ENCODE results near the gene SCMH1. TPM values are rescaled to one million over a fixed set of nuclear protein-coding genes. Genes with fewer than 3 reads are reported as not detected.
A peak's percentile ranks its signal among the peaks of the same experiment; 100 is the strongest.

The SCMH1 gene
- total RNA-seq, 1 donor from 2014 or later, result 36.7 TPM

GRCh38 chr1:41110736-41111135 lies 131.4 kb downstream of the SCMH1 start:
- DNase-seq (ENCODE audit: extremely low spot score, unreplicated experiment), result no peak
- Mint-ChIP-seq H3K27me3 (no peaks in the 10 kb centered on the region), H3K36me3 (peaks cover 28% of the 10 kb centered on the region), H3K4me3 (no peak overlapping the region), H3K27ac (peak overlapping the region; percentile 95), H3K9me3 (no peaks in the 10 kb centered on the region), H3K4me1 (ENCODE audit: unreplicated experiment) (peaks cover 10% of the 10 kb centered on the region)
- no peak for TF ChIP-seq CTCF (conservative IDR thresholded peaks at IDR 0.05)

- TF ChIP-seq CTCF (conservative IDR thresholded peaks at IDR 0.05), result no peak
- Mint-ChIP-seq H3K4me3 (peak overlapping the region; percentile 6), H3K36me3 (peaks cover 27% of the 10 kb centered on the region), H3K27me3 (no peaks in the 10 kb centered on the region), H3K4me1 (ENCODE audit: unreplicated experiment) (peaks cover 10% of the 10 kb centered on the region), H3K27ac (peak overlapping the region; percentile 95), H3K9me3 (no peaks in the 10 kb centered on the region)
- DNase-seq (ENCODE audit: extremely low spot score, unreplicated experiment), result no peak
Measured at GRCh38 chr1:41110286-41110685, 131.8 kb downstream of the SCMH1 start.

GRCh38 chr1:41109310-41110197 lies 132.6 kb downstream of the SCMH1 start:
- no peak for DNase-seq (ENCODE audit: extremely low spot score, unreplicated experiment)
- peak overlapping the region; percentile 54 for H3K4me3 Mint-ChIP-seq
- no peak for TF ChIP-seq CTCF (conservative IDR thresholded peaks at IDR 0.05)
- no peaks in the 10 kb centered on the region for H3K27me3 Mint-ChIP-seq
- H3K9me3 Mint-ChIP-seq, result no peaks in the 10 kb centered on the region
- peaks cover 27% of the 10 kb centered on the region for H3K36me3 Mint-ChIP-seq
- peaks cover 10% of the 10 kb centered on the region for H3K4me1 Mint-ChIP-seq (ENCODE audit: unreplicated experiment)
- H3K27ac Mint-ChIP-seq, result peak overlapping the region; percentile 95

GRCh38 chr1:41108696-41109275 lies 133.3 kb downstream of the SCMH1 start:
- H3K27ac Mint-ChIP-seq, result peak overlapping the region; percentile 95
- peaks cover 14% of the 10 kb centered on the region for H3K4me1 Mint-ChIP-seq (ENCODE audit: unreplicated experiment)
- DNase-seq (ENCODE audit: extremely low spot score, unreplicated experiment), result no peak
- H3K36me3 Mint-ChIP-seq, result peaks cover 27% of the 10 kb centered on the region
- H3K4me3 Mint-ChIP-seq, result no peak overlapping the region
- no peaks in the 10 kb centered on the region for H3K9me3 Mint-ChIP-seq
- H3K27me3 Mint-ChIP-seq, result no peaks in the 10 kb centered on the region
- no peak for TF ChIP-seq CTCF (conservative IDR thresholded peaks at IDR 0.05)

- H3K27ac Mint-ChIP-seq, result no peak overlapping the region
Measured at GRCh38 chr1:41103766-41104165, 138.3 kb downstream of the SCMH1 start.

More at GRCh38 chr1:41103766-41104165, 138.3 kb downstream of the SCMH1 start:
- peaks cover 17% of the 10 kb centered on the region for H3K4me1 Mint-ChIP-seq (ENCODE audit: unreplicated experiment)
- no peak for TF ChIP-seq CTCF (conservative IDR thresholded peaks at IDR 0.05)
- H3K4me3 Mint-ChIP-seq, result no peak overlapping the region
- DNase-seq (ENCODE audit: extremely low spot score, unreplicated experiment), result no peak
- H3K36me3 Mint-ChIP-seq, result peaks cover 10% of the 10 kb centered on the region
- H3K9me3 Mint-ChIP-seq, result no peaks in the 10 kb centered on the region
- no peaks in the 10 kb centered on the region for H3K27me3 Mint-ChIP-seq

All from type B pancreatic cell (in vitro differentiated cells).